NCI-H345 treated with DMSO at 0.1 percent for 48 hours (cell line): Measurements from ENCODE around the gene ECHS1.
A peak's percentile ranks its signal among the peaks of the same experiment; 100 is the strongest.
"Not testable (repeated sequence)": the region's sequence is repeated elsewhere in the genome, so short reads cannot be mapped to it uniquely, and the experiment has no call there.

Experiments
- DNase-seq: peaks from one replicate; lab custom pipeline; 2025; ENCODE audit not compliant: unreplicated experiment; lab: John Stamatoyannopoulos, UW

The ECHS1 gene

GRCh38 chr10:133326745-133327650, 46.2 kb downstream of the ECHS1 start:
- DNase-seq = no peak

GRCh38 chr10:133326223-133326551, 47.0 kb downstream of the ECHS1 start:
- no peak for DNase-seq

GRCh38 chr10:133325440-133326222, 47.5 kb downstream of the ECHS1 start:
- no peak for DNase-seq

- no peak for DNase-seq
Measured at GRCh38 chr10:133324857-133325260, 48.3 kb downstream of the ECHS1 start.

GRCh38 chr10:133324198-133324792, 48.9 kb downstream of the ECHS1 start:
- DNase-seq = peak; percentile 25

- DNase-seq = not testable (repeated sequence)
Measured at GRCh38 chr10:133322064-133322709, 51.0 kb downstream of the ECHS1 start.

- not testable (repeated sequence) for DNase-seq
Measured at GRCh38 chr10:133320852-133321422, 52.2 kb downstream of the ECHS1 start.

GRCh38 chr10:133318494-133319127, 54.5 kb downstream of the ECHS1 start:
- peak; percentile 25 for DNase-seq

- no peak for DNase-seq
Measured at GRCh38 chr10:133316732-133317131, 56.4 kb downstream of the ECHS1 start.

GRCh38 chr10:133316266-133316665, 56.9 kb downstream of the ECHS1 start:
- no peak for DNase-seq

GRCh38 chr10:133315847-133316246, 57.3 kb downstream of the ECHS1 start:
- DNase-seq = no peak

GRCh38 chr10:133314911-133315310, 58.2 kb downstream of the ECHS1 start:
- DNase-seq = no peak

- no peak for DNase-seq
Measured at GRCh38 chr10:133313192-133313591, 60.0 kb downstream of the ECHS1 start.

GRCh38 chr10:133312769-133313145, 60.4 kb downstream of the ECHS1 start:
- DNase-seq = no peak
